ENCODE data around the gene ANKRD13B. TPM values are rescaled to one million over a fixed set of nuclear protein-coding genes. Genes with fewer than 3 reads are reported as not detected.

The ANKRD13B gene
- total RNA-seq, 6 experiments from 2014 or later: 1.9 to 4.3 (median 3.0) TPM

- Mint-ChIP-seq H3K36me3 (ENCODE audit: low read depth) (no peaks in the 10 kb centered on the region), H3K4me1 (ENCODE audit: low read depth) (peaks cover 32% of the 10 kb centered on the region), H3K4me3 (no peak overlapping the region; the same call in 1 of the 2 replicates), H3K27ac (no peak overlapping the region), H3K9me3 (no peaks in the 10 kb centered on the region), H3K27me3 (ENCODE audit: insufficient read depth) (peaks cover 7% of the 10 kb centered on the region; the same call in 1 of the 2 replicates)
- no peak for TF ChIP-seq CTCF (IDR thresholded peaks at IDR 0.05)
- no peak for DNase-seq
These were observed 2.4 kb downstream of the ANKRD13B start for GRCh38 chr17:29595107-29595942.

- peaks cover 8% of the 10 kb centered on the region; the same call in 1 of the 2 replicates for H3K27me3 Mint-ChIP-seq (ENCODE audit: insufficient read depth)
- no peak overlapping the region for H3K4me3 Mint-ChIP-seq
- no peak for TF ChIP-seq CTCF (IDR thresholded peaks at IDR 0.05)
These were observed 3.2 kb downstream of the ANKRD13B start for GRCh38 chr17:29595943-29596774.

GRCh38 chr17:29596811-29597210 is 3.9 kb downstream of the ANKRD13B start:
- no peak for DNase-seq
- Mint-ChIP-seq H3K36me3 (ENCODE audit: low read depth) (no peaks in the 10 kb centered on the region), H3K27ac (no peak overlapping the region), H3K27me3 (ENCODE audit: insufficient read depth) (peaks cover 7% of the 10 kb centered on the region), H3K4me1 (ENCODE audit: low read depth) (peaks cover 17% of the 10 kb centered on the region), H3K4me3 (no peak overlapping the region), H3K9me3 (no peaks in the 10 kb centered on the region)
- no peak for TF ChIP-seq CTCF (IDR thresholded peaks at IDR 0.05)

More at GRCh38 chr17:29595943-29596774, 3.2 kb downstream of the ANKRD13B start:
- peaks cover 24% of the 10 kb centered on the region for H3K4me1 Mint-ChIP-seq (ENCODE audit: low read depth)
- H3K36me3 Mint-ChIP-seq (ENCODE audit: low read depth): no peaks in the 10 kb centered on the region
- H3K27ac Mint-ChIP-seq: no peak overlapping the region
- no peaks in the 10 kb centered on the region for H3K9me3 Mint-ChIP-seq
- no peak for DNase-seq

- TF ChIP-seq CTCF (IDR thresholded peaks at IDR 0.05): no peak
- Mint-ChIP-seq H3K27ac (no peak overlapping the region), H3K9me3 (no peaks in the 10 kb centered on the region), H3K27me3 (ENCODE audit: insufficient read depth) (peaks cover 6% of the 10 kb centered on the region), H3K4me1 (ENCODE audit: low read depth) (peaks cover 10% of the 10 kb centered on the region; the same call in 1 of the 2 replicates), H3K36me3 (ENCODE audit: low read depth) (no peaks in the 10 kb centered on the region), H3K4me3 (no peak overlapping the region)
- no peak for DNase-seq
These were observed 4.6 kb downstream of the ANKRD13B start for GRCh38 chr17:29597361-29598172.

GRCh38 chr17:29603109-29603674 is 10.3 kb downstream of the ANKRD13B start:
- Mint-ChIP-seq H3K4me1 (ENCODE audit: low read depth) (no peaks in the 10 kb centered on the region), H3K9me3 (no peaks in the 10 kb centered on the region), H3K27ac (no peak overlapping the region), H3K36me3 (ENCODE audit: low read depth) (no peaks in the 10 kb centered on the region), H3K4me3 (no peak overlapping the region), H3K27me3 (ENCODE audit: insufficient read depth) (peaks cover 9% of the 10 kb centered on the region)
- no peak for TF ChIP-seq CTCF (IDR thresholded peaks at IDR 0.05)
- no peak for DNase-seq
